SH-SY5Y (cell line): Measurements from ENCODE around the gene VSIR.

Experiments
- GATA2 ChIP-seq: IDR thresholded peaks from 2 replicates; pipeline ENCODE4 v1.6.1; 2011; ENCODE audit warnings: mild to moderate bottlenecking, low read depth, low read length
- GATA3 ChIP-seq: IDR thresholded peaks from 2 replicates; pipeline ENCODE4 v1.6.1; 2011; ENCODE audit warnings: low read depth, mild to moderate bottlenecking, low read length, moderate library complexity

- TF ChIP-seq GATA2 (no peak), GATA3 (no peak)
Observed at GRCh38 chr10:71707240-71707789, 66.0 kb downstream of the VSIR start.
